Ascending aorta (tissue), 2 donors: ENCODE results near the gene CCDC137. TPM values are rescaled to one million over a fixed set of nuclear protein-coding genes. Genes with fewer than 3 reads are reported as not detected.
"Not testable (repeated sequence)": the region's sequence is repeated elsewhere in the genome, so short reads cannot be mapped to it uniquely, and the experiment has no call there.

Experiments used
- DNase-seq, 2 donors: peaks; one replicate each; pipeline ENCODE4 v3.0.0-alpha.2; 2019; ENCODE audit warnings: low spot score in 2 of 2
- H3K27ac ChIP-seq, 2 donors: fragments of 200-600 bp; sonication (generic); one replicate each; pipeline ENCODE4 v1.5.1; 2016 to 2017; ENCODE audit warnings: mild to moderate bottlenecking in 1 of 2
- H3K27me3 ChIP-seq: fragments of 200-600 bp; sonication (generic); one replicate; pipeline ENCODE4 v1.5.1; 2017
- H3K36me3 ChIP-seq, 2 donors: fragments of 200-600 bp; sonication (generic); one replicate each; pipeline ENCODE4 v1.5.1; 2016
- H3K4me1 ChIP-seq, 2 donors: fragments of 200-600 bp; sonication (generic); one replicate each; pipeline ENCODE4 v1.5.1; 2016 to 2017; ENCODE audit warnings: mild to moderate bottlenecking in 1 of 2
- H3K4me3 ChIP-seq, 2 donors: fragments of 200-600 bp; sonication (generic); one replicate each; pipeline ENCODE4 v1.5.1; 2016 to 2017; ENCODE audit warnings: mild to moderate bottlenecking in 1 of 2
- H3K9me3 ChIP-seq, 2 donors: fragments of 200-600 bp; sonication (generic); one replicate each; pipeline ENCODE4 v1.5.1; 2016
- CTCF ChIP-seq, 3 experiments: fragments of 200-600 bp in 2 of 3; fragments of 450-650 bp in 1 of 3; sonication (generic) in 2 of 3; IDR thresholded peaks; one replicate each; pipeline ENCODE4 v1.5.1; 2016 to 2019; ENCODE audit warnings: antibody characterized with exemption in 3 of 3, mild to moderate bottlenecking in 1 of 3, moderate library complexity in 1 of 3
- intact Hi-C: fragments of 100-400 bp; cut with DNase I; formaldehyde crosslinking; loops from one replicate; pipeline ENCODE4 v1.15.1; 2023
- total RNA-seq: library from RNA; depleted of rRNA; stranded (reverse); fragments of >200 nt; gene quantifications from one replicate; pipeline ENCODE4 v1.1.0, GENCODE V29; 2016

Gene CCDC137
- total RNA-seq, 1 donor from 2014 or later: 15.8 TPM

- Histone ChIP-seq H3K9me3 (no peaks in the 10 kb centered on the region), H3K4me3 (peak overlapping the region in 1 of 2 donors; percentile 68)
Observed at GRCh38 chr17:81667754-81668153, 1.2 kb downstream of the CCDC137 start.

GRCh38 chr17:81672504-81672903 is 6.0 kb downstream of the CCDC137 start:
- Histone ChIP-seq H3K4me3 (no peak overlapping the region), H3K36me3 (peaks cover 33 to 44% of the 10 kb centered on the region in 2 donors), H3K4me1 (peaks cover 0 to 3% of the 10 kb centered on the region in 2 donors), H3K27me3 (no peaks in the 10 kb centered on the region), H3K9me3 (no peaks in the 10 kb centered on the region), H3K27ac (no peak overlapping the region)
- DNase-seq: no peak
- TF ChIP-seq CTCF (IDR thresholded peaks at IDR 0.05): no peak
- intact Hi-C loops: no loop called here

More at GRCh38 chr17:81667754-81668153, 1.2 kb downstream of the CCDC137 start:
- peaks cover 29 to 36% of the 10 kb centered on the region in 2 donors for H3K36me3 ChIP-seq
- peaks cover 3 to 17% of the 10 kb centered on the region in 2 donors for H3K4me1 ChIP-seq
- DNase-seq: no peak
- H3K27me3 ChIP-seq: no peaks in the 10 kb centered on the region
- H3K27ac ChIP-seq: no peak overlapping the region
- intact Hi-C loops: no loop called here
- no peak for TF ChIP-seq CTCF (IDR thresholded peaks at IDR 0.05)

GRCh38 chr17:81672954-81673353 is 6.4 kb downstream of the CCDC137 start:
- Histone ChIP-seq H3K4me1 (no peaks in the 10 kb centered on the region), H3K4me3 (no peak overlapping the region), H3K27me3 (no peaks in the 10 kb centered on the region), H3K36me3 (peaks cover 33 to 44% of the 10 kb centered on the region in 2 donors), H3K9me3 (no peaks in the 10 kb centered on the region), H3K27ac (no peak overlapping the region)
- intact Hi-C loops: no loop called here
- TF ChIP-seq CTCF (IDR thresholded peaks at IDR 0.05): no peak
- DNase-seq: no peak

GRCh38 chr17:81673561-81674258 is 7.2 kb downstream of the CCDC137 start:
- Histone ChIP-seq H3K27ac (no peak overlapping the region), H3K27me3 (no peaks in the 10 kb centered on the region), H3K36me3 (peaks cover 33 to 44% of the 10 kb centered on the region in 2 donors), H3K9me3 (no peaks in the 10 kb centered on the region), H3K4me3 (no peak overlapping the region), H3K4me1 (no peaks in the 10 kb centered on the region)
- TF ChIP-seq CTCF (IDR thresholded peaks at IDR 0.05): no peak
- intact Hi-C loops: no loop called here
- no peak for DNase-seq

GRCh38 chr17:81675515-81676221 is 9.1 kb downstream of the CCDC137 start:
- H3K36me3 ChIP-seq: peaks cover 21 to 28% of the 10 kb centered on the region in 2 donors
- H3K27ac ChIP-seq, H3K9me3 ChIP-seq, H3K4me1 ChIP-seq, H3K4me3 ChIP-seq, intact Hi-C loops, DNase-seq, H3K27me3 ChIP-seq: not testable (repeated sequence)
- peak; percentile 47 to 56 (median 48) for TF ChIP-seq CTCF (IDR thresholded peaks at IDR 0.05)
